Activated T-cell treated with anti-CD3 and anti-CD28 coated beads for 24 hours (primary cell): ENCODE data around the gene RILPL1.
"Not testable (repeated sequence)": the region's sequence is repeated elsewhere in the genome, so short reads cannot be mapped to it uniquely, and the experiment has no call there.

ENCODE experiments used
- DNase-seq: peaks from one replicate; pipeline ENCODE4 v3.0.0-alpha.2; 2020; ENCODE audit warnings: low read depth

Gene RILPL1

DNA sequence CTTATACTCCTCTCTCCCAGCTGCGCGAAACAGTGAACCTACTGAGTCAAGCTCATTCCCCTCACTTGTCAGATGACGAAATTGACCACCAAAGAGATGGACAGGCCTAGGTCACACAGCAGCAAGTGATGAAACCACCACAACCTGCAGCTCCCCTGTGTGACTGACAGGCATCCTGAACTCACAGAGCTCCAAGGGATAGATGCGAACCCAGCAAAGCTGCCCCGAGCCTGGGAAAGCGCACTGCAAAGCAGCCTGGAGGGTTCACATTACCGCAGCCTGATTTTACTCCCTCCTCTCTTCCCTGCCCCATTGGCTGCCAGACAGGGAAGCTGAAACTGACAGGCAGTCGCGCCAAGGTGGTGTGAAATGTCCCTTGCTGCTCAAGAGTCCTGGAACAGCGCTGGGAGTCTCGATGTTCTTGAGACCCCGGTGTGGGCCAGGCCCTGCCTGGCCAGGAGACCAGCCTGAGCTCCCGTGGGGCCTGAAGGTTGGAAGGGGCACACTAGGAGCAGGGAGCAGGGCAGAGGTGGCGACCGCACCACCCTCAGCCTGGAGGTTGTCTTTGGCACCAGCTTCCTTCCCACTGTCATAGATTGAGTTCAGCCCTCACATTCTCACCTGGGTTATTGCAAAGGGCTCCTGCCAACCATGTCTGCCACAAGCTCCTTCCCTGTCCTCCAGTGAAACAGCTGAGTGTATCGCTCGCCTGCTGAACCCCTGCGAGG lies 39.2 kb downstream of the RILPL1 start:
- no peak for DNase-seq

DNA sequence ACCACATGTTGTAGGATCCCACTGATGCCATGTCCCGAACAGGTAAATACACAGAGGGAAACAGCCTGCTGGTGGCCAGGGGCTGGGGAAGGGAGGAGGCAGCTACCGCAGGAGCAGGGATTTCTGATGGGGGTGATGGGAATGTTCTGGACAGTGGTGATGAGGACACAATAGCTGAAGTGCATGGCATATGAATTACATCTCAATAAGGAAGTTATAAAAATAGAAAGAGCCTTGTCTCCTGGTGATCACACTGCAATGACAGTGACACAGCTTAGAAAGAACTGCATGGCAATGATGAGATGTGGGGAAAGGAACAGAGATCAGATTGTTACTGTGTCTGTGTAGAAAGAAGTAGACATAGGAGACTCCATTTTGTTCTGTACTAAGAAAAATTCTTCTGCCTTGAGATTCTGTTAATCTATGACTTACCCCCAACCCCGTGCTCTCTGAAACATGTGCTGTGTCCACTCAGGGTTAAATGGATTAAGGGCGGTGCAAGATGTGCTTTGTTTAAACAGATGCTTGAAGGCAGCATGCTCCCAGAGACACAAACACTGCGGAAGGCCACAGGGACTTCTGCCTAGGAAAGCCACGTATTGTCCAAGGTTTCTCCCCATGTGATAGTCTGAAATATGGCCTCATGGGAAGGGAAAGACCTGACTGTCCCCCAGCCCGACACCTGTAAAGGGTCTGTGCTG lies 41.0 kb downstream of the RILPL1 start:
- not testable (repeated sequence) for DNase-seq

DNA sequence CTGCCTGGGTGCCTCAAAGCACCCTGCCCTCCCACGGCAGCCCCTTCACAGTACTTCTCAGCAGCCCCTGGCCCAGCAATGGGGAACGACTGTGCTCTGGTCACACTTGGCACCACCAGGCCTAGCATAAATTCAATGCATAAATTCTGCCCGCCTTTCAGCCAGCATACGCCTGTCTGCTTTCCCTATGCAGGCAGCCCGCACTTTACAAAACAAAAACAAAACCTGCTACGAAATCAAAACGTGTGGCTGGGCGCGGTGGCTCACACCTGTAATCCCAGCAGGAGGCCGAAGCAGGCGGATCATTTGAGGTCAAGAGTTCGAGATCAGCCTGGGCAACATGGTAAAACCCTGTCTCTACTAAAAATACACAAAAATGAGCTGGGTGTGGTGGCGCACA lies 42.0 kb downstream of the RILPL1 start:
- DNase-seq: no peak

DNA sequence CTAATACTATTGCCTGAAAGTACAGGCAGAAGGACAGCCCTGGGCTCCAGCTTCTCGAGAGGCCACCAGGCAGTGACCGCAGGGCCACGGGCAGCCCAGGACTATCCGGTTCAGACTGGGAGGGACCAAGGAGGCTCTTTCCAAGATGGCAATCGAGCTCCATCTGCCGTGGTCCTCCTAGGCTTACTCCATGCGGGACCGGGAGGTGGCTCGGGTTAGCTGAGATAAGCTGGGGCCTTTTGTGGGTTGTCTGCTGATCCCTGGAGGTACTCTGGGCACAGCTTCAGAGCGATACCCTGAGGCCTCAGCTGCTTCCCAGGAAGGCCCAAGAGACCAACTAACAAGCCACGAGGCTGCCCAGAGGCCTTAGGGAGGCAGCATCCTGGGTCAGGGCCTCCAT lies 42.5 kb downstream of the RILPL1 start:
- no peak for DNase-seq

DNA sequence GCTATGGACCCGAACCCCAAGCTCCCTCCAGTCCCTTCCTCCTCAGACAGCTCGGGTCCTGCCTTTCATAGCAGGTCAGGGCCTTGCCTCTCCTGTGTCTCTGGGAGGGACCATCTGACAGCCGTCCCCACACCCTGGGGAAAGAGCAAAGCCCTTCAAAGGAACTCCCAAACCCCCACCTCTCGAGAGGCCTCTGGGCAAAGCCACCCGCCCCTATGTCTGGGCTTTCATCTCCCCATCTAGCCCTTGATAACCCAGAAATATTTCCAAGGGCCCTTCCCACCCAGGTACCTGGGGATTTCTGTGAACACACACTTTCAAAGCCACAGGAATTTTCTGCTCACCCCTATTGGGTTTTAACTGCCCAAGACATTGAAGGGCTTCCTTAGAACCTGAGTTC lies 43.4 kb downstream of the RILPL1 start:
- DNase-seq: no peak

DNA sequence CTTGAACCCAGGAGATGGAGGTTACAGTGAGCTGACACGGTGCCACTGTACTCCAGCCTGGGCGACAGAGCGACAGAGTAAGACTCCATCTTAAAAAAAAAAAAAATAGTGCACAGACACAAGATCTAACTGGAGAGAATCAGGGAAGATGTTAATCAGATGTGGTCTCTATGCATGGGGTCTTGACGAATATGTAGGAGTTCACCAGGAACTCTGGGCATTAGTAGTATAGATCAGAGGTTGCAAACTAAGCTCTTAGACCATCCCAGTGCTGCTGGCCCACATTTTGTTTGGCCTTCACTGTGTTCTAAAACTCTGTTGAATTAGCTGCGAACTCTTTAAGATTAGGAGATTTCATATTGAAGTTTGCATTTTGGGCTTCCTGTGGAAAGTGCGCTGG lies 43.9 kb downstream of the RILPL1 start:
- no peak for DNase-seq

DNA sequence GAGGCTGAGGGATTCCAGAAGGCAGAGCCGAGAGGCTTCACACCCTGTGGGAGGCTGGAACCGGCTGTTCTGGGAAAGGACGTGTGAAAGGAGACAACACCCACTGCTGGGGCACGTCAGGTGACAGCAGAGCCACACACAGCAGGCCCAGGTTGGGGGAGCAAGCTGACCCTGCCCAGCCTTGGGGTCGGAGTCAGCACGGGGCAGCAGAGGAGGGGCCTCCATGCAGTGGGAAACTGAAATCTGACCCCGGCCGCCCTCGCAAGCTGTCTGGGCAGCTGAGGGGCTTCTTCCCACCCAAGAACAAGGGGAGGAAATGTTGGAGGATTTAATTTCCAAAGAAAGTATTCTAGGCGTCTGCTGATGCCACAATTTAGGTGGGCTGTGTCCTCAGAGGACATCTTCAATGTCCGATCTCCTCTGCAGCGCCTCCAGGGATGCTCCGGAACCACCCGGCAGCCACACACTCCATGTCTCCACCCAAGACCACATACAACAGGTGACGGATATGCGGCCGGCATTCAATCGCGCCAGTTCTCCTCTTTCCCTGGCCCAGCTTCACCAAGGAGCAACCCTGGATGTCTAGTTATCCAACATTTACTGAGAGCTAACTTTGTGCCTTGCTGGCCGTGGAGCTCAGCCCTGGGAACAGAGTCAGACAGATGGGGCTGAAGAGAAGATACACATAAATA lies 44.8 kb downstream of the RILPL1 start:
- DNase-seq: no peak

DNA sequence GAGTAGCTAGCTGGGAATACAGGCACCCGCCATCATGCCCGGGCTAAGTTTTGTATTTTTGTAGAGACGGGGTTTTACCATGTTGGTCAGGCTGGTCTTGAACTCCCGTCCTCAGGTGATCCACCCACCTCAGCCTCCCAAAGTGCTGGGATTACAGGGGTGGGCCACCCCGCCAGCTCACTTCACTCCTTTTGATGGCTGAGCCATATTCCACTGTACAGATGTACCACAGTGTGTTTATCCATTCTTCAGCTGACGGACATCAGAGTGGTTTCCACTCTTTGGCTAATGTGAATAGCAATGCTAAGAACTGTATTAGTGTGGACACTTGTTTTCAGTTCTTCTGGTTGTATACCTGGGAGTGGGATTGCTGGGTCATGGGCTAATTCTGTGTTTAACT lies 46.1 kb downstream of the RILPL1 start:
- DNase-seq: no peak

DNA sequence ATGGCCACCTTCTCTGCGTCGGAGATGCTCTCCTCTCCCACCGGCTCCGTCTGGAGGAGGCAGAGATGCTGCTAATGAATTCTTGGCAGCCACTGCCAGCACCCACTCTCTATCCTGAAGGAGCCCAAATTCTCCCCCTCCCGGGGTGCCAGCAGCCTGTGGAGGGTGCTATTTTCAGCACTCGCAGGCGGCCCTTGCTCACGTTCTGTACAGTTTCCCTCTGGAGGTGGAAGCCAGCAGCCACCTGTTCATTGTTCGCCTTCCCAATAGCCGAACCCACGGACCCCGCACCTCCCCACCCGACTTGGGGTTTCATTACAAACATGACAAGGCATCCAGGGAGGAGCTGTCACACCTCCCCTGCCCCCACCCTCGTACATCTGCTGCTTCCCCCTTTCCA lies 47.8 kb downstream of the RILPL1 start:
- DNase-seq: no peak

DNA sequence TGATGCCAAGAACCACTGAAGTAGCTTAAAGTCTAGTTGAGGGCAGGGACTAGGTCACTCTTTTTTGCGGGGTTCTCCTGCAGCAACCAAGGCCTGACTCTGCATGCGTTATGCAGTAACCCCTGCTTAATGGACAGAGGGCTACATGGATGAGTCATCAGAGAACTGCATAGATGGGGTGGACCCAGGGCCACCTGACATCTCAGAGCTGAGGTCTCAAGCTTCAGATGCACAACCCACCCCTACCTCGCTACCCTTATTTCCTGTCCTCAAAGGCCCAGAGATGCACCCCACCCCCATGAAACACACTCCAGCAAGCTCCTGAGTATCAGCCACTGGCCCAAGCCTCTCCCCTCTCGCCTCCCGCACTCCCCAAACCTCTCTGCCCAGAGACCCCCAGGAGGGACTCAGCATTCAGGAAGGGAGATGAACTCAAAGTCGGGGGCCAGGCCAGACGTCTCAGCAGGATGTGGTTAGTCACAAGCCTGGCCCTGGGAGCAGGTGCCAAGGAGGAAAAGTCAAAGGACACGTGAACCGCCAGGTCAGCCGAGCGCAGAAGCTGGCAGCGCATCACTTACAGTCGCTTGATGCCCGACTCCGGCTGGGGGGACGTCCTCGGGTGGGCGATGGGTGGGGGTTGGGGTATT lies 49.8 kb downstream of the RILPL1 start:
- no peak for DNase-seq

DNA sequence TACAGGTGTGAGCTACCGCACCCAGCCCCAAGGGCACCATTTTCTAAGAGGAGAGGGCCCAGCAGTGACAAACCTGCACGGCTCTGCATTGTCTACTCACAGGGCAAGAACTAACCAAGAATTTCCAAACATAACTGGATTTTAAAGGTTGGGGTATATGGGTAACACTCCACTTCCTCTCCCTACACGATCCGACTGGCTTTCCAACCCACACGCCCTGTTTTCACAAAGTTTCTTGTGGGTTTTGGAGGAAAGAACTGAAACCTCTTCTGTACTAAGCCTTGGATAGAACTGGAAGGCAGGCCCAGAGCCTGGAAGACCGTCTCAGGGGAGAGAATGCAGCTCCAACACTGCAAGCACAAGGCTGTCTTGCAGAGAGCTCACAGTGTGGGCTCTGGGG lies 50.6 kb downstream of the RILPL1 start:
- no peak for DNase-seq

DNA sequence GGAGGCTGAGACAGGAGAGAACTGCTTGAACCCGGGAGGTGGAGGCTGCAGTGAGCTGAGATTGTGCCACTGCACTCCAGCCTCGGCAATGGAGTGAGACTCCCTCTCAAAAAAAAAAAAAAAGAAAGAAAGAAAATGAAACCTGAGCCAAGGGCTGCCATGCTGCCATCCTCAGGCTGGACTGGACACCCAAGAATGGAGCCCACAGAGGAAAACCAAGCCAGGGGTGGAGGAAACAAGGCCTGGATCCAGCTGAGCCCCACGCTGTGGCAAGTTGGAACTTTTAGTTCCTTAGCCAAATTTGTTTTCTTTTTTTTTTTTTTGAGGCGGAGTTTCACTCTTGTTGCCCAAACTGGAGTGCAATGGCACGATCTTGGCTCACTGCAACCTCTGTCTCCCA lies 52.3 kb downstream of the RILPL1 start:
- DNase-seq: not testable (repeated sequence)

DNA sequence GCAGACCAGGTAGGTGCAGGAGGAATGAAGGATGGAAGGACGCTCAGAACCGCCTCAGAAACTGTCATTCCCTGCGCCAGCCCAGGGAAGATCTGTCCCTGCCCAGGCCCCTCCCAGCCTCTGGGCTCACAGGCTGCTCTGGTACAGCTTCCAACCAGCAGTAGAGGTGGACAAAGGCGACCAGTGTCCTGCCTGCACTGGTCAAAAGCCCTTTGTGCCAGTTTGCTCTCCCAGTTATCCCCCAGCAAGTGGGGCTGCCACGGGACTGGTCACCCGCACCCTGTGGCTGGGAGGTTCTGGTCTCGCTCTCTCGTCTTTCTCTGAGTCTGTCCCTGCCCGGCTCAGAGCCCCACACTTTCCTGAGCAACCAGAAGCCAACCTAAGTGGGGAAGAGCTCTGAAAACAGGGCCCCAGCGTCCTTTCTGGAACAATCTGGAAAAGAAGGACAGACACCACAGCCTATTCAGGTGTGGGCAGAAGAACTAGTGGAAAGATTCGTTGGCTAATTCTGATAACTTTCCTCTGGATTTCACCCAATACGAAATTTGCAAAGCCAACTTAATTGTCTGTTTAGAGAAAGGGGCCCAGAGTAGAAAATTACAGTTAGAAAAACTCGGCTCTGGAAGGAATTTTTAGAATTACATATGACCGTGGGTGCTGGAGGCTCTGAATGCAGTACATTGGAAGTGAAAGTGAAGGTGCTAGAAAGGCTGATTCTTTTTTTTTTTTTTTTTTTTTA lies 53.9 kb downstream of the RILPL1 start:
- no peak for DNase-seq

DNA sequence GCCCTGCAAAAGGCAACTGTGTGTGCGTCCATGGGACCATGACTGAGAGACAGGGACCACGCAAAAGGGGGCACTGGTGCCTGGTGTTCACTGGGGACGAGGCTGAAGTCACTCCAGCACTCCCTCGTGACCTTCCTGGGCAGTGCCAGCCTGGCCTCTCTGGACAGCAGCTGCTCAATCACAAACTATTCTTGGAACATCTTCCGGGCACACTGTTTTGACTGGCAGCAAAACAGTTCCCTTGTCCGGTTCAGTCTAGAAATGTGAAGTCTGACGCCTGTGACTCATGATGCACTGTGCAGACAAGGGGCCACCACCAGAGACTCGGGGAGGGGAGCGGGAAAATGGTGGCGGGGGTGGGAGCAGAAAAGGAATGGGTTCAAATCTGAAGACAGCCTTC lies 54.8 kb downstream of the RILPL1 start:
- no peak for DNase-seq

DNA sequence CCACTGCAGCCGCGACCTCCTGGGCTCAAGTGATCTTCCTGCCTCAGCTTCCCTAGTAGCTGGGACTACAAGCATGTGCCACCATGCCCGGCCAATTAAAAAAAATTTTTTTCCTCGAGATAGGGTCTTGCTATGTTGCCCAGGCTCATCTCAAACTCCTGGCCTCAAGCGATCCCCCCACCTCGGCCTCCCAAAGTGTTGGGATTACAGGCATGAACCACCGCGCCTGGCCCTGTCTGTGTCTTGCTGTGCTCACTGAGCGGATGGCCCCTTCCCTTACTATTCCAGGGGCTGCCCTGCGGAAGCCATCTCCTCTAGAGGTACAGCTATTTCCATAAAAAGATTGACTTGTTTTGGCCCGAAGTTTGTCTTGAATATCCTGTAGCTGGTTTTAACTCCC lies 55.5 kb downstream of the RILPL1 start:
- no peak for DNase-seq

DNA sequence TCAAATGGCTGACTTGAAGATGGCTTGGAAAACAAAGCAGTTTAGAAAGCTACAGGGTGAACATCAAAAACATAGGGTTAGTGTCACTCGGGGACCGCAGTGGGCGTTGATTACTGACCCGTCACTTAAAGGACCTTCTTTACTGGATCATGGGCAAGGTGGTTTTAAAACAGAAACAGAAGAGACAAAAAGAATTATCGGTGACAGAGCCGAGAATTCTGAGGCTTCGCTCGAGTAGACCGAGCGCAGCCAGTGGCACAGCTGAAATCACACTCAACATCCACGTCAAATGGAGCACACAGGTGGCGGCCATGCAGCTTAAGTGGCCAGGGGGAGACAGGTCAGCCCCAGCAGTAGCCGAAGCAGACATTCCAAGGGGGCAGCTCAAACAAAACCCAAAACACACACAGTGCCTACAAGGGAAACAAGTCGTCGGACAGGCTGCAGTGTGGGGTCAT lies 58.2 kb downstream of the RILPL1 start:
- DNase-seq: no peak

DNA sequence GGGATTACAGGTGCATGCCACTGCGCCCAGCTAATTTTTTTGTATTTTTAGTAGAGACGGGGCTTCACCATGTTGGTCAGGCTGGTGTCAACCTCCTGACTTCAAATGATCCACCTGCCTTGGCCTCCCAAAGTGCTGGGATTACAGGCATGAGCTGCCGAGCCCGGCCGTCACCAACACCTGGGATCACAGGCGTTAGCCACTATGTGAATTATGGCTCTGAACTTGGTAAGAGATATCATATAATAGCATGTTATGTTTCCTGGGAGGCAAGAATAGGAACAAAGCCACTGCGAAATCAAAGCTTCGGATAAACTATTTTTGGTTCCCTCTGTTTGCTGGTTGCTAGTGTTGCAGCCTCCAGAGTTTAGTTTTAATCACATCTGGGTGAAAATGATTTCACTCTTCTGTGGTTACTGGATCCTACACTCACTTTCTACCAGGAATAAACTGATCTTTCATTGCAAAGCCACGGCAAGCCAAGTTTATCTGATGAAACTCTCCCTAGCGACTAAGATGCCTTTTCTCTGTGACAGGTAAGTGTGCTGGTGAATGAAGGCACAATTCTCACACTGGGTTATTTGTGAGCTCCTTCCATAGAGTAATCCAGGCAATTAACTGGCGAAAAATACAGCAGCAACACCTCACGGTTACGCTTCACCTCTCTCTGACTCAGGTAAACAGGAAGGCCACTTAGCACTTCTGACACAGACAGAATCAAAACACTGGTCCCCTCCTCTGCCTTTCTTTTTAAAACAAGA lies 58.9 kb downstream of the RILPL1 start:
- no peak for DNase-seq

DNA sequence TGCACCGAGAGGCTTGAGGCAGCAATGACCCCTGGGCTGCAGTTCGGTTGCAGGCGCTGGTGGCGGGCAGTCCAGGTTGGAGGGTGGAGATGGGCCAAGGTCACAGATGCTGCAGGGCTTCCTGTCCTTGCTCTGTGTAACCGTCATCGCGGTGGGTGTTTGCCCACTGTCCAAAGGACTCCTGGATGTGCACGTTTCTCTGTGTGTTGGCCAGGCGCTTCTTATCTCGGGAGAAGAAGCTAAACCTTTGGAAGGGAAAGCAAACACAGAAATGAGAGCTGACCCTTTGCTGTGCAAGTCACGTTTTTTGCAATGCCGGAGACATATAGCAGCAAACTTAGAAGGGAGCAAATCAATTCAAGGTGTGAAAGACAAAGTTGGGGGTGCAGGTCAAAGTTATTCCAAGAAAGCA lies 61.1 kb downstream of the RILPL1 start:
- DNase-seq: no peak

DNA sequence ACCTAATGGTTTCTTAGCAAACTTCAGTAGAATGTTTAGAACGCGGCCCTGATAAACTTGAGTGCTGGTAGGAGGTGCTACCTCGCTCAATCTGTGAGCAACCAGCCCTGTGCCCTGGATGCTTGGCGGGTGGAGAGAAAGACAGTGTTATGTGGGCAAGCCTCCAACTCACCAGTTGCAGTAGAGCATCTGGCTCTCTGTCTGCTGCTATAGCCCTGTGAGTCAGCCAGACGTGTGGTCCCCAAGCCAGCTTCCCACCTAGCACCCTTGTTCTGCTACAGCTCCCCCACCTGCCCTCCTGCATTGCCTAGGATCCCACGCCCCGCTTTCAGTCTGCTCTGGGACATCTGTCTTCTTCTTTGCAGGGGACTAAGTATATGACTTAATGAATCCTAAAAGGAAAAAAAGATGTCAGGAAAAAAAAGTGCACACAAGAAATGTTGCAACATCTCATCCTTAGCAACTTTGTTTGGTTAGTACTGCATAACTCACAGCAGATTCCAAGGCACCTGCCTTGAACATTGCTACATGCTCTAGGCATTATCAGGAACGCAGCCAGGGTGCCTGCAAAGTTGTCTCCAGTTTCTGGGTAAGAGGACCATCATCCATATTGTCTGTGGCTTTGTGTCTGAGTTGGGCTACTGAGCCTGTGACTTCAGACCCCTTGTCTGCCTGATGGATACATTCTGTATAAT lies 62.0 kb downstream of the RILPL1 start:
- DNase-seq: no peak

DNA sequence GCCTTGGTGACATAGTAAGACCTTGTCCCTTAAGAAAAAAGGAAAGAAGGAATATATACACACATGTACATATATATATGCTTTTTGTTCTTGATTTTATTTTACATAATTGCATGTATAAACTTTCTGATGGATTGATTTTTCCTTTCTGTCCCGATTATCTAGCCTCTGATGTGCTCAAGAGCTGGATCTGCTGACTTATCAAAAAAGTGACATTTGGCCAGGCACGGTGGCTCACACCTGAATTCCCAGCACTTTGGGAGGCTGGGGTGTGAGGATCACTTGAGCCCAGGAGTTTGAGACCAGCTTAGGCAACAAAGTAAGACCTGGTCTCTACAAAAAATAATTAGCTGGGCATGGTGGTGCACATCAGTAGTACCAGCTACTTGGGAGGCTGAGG lies 63.5 kb downstream of the RILPL1 start:
- no peak for DNase-seq

DNA sequence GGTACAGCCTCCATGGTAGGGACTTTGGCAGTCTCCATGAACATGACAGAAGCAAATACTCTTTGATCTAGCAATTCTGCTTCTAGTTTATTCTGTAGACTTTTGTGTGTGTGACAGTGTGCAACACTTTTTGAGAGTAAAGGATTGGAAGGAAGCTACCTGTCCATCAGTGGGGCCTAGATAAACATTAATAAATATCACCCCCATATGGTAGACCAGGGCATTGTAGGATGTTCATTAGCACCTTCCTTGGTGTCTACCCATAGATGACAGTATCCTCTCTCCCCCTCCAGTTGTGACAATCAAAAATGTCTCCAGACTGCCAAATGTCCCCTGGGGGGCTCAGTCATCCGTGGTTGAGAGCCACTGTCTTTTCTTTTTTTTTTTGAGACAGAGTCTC lies 64.7 kb downstream of the RILPL1 start:
- no peak for DNase-seq
